Measurements from ENCODE around the gene TAF11L6.

GRCh38 chr5:17487174-17487512, 41.3 kb upstream of the TAF11L6 start:
- TF ChIP-seq NFRKB (IDR thresholded peaks at IDR 0.05): no peak
- TF ChIP-seq FOXA1 (IDR thresholded peaks at IDR 0.05): no peak
- TF ChIP-seq, protein P1, sequence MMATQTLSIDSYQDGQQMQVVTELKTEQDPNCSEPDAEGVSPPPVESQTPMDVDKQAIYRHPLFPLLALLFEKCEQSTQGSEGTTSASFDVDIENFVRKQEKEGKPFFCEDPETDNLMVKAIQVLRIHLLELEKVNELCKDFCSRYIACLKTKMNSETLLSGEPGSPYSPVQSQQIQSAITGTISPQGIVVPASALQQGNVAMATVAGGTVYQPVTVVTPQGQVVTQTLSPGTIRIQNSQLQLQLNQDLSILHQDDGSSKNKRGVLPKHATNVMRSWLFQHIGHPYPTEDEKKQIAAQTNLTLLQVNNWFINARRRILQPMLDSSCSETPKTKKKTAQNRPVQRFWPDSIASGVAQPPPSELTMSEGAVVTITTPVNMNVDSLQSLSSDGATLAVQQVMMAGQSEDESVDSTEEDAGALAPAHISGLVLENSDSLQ (IDR thresholded peaks at IDR 0.05): no peak
- TF ChIP-seq SUZ12 (IDR thresholded peaks at IDR 0.05): no peak
- no peak for TF ChIP-seq SP1 (IDR thresholded peaks at IDR 0.05)
- TF ChIP-seq BHLHE40 (IDR thresholded peaks at IDR 0.05; ENCODE audit: borderline replicate concordance): no peak
- TF ChIP-seq L3MBTL2 (conservative IDR thresholded peaks at IDR 0.05): no peak
- no peak for TF ChIP-seq ELF4 (IDR thresholded peaks at IDR 0.05)
- TF ChIP-seq ZNF384 (IDR thresholded peaks at IDR 0.05): no peak

All from HEK293T (cell line).